Keratinocyte (primary cell): ENCODE measurements around the gene MALRD1. TPM values are rescaled to one million over a fixed set of nuclear protein-coding genes. Genes with fewer than 3 reads are reported as not detected.

ENCODE experiments used
- DNase-seq: peaks from one replicate; pipeline ENCODE4 v3.0.0-alpha.2; 2011; ENCODE audit warnings: low read depth, missing footprints, low spot score
- FAIRE-seq: peaks from 2 replicates; lab custom pipeline; 2011; peaks lifted over from hg19 to GRCh38; lab: Jason Lieb, UNC
- H2AFZ ChIP-seq: 2 replicates; pipeline ENCODE4 v1.6.0; 2012; ENCODE audit warnings: low read length, control low read depth, inconsistent platforms; ENCODE audit not compliant: control insufficient read depth
- H3K27ac ChIP-seq: 2 replicates; pipeline ENCODE4 v1.5.1; 2011; ENCODE audit warnings: low read length; ENCODE audit not compliant: control insufficient read depth, insufficient read depth
- H3K27me3 ChIP-seq: 3 replicates; pipeline ENCODE4 v1.6.0; 2011; ENCODE audit warnings: low read length; ENCODE audit not compliant: control insufficient read depth, insufficient read depth; ENCODE audit errors: extremely low read depth
- H3K36me3 ChIP-seq, 2 experiments: 2 replicates in 1 of 2; 3 replicates in 1 of 2; pipeline ENCODE4 v1.5.1; 2011; ENCODE audit warnings: low read length in 2 of 2, mild to moderate bottlenecking in 1 of 2; ENCODE audit not compliant: control insufficient read depth in 2 of 2, insufficient read depth in 2 of 2; ENCODE audit errors: extremely low read depth in 1 of 2
- H3K4me1 ChIP-seq: 3 replicates; pipeline ENCODE4 v1.5.1; 2011; ENCODE audit warnings: low read length; ENCODE audit not compliant: control insufficient read depth, insufficient read depth; ENCODE audit errors: extremely low read depth
- H3K4me2 ChIP-seq: 3 replicates; pipeline ENCODE4 v1.6.0; 2011; ENCODE audit warnings: low read depth, low read length; ENCODE audit not compliant: control insufficient read depth, insufficient read depth; ENCODE audit errors: extremely low read depth
- H3K4me3 ChIP-seq, 3 experiments: fragments of 200-600 bp in 1 of 3; sonication (generic) in 1 of 3; 2 replicates in 2 of 3; 3 replicates in 1 of 3; pipeline ENCODE4 v1.5.1; 2011 to 2016; ENCODE audit warnings: low read length in 3 of 3, mild to moderate bottlenecking in 3 of 3, control low read depth in 2 of 3, inconsistent platforms in 1 of 3, low read depth in 1 of 3, mixed read lengths in 1 of 3, mixed run types in 1 of 3, moderate library complexity in 1 of 3; ENCODE audit not compliant: control insufficient read depth in 2 of 3, insufficient read depth in 2 of 3; ENCODE audit errors: extremely low read depth in 1 of 3
- H3K79me2 ChIP-seq: 2 replicates; pipeline ENCODE4 v1.6.0; 2012; ENCODE audit warnings: low read length; ENCODE audit not compliant: control insufficient read depth, insufficient read depth
- H3K9ac ChIP-seq: 3 replicates; pipeline ENCODE4 v1.6.0; 2011; ENCODE audit warnings: low read length; ENCODE audit not compliant: control insufficient read depth, insufficient read depth; ENCODE audit errors: extremely low read depth
- H3K9me1 ChIP-seq: 3 replicates; pipeline ENCODE4 v1.6.0; 2011; ENCODE audit warnings: low read length; ENCODE audit not compliant: control insufficient read depth, insufficient read depth; ENCODE audit errors: extremely low read depth
- H3K9me3 ChIP-seq: 2 replicates; pipeline ENCODE4 v1.5.1; 2012; ENCODE audit warnings: low read depth, low read length; ENCODE audit not compliant: control insufficient read depth
- H4K20me1 ChIP-seq: 3 replicates; pipeline ENCODE4 v1.6.0; 2011; ENCODE audit warnings: low read length; ENCODE audit not compliant: control insufficient read depth, insufficient read depth; ENCODE audit errors: extremely low read depth
- CTCF ChIP-seq, 3 experiments: IDR thresholded peaks in 1 of 3; conservative IDR thresholded peaks in 1 of 3; optimal IDR thresholded peaks in 1 of 3; 2 replicates in 2 of 3; 3 replicates in 1 of 3; pipeline versions ENCODE3 to v1.5.1; 2011; ENCODE audit warnings: low read length in 3 of 3, mild to moderate bottlenecking in 3 of 3, moderate library complexity in 2 of 3, control low read depth in 1 of 3, inconsistent platforms in 1 of 3; ENCODE audit not compliant: insufficient read depth in 2 of 3; ENCODE audit errors: extremely low read depth in 1 of 3
- EZH2 ChIP-seq: IDR thresholded peaks from one replicate; pipeline ENCODE4 v1.6.1; 2012; ENCODE audit warnings: inconsistent platforms, mild to moderate bottlenecking, low read length, moderate library complexity
- dilution Hi-C: fragments of 300-500 bp; cut with MboI; formaldehyde crosslinking; loops from one replicate; pipeline ENCODE4 v1.7.0; 2020; ENCODE audit warnings: low sequenced_read_pairs; ENCODE audit not compliant: extremely low pct_ligation_motif_present
- polyA plus RNA-seq, 5 experiments: library from polyadenylated mRNA; depleted of rRNA in 3 of 5; stranded (reverse) in 3 of 5; stranded (forward) in 1 of 5; unstranded in 1 of 5; fragments of >200 nt; gene quantifications; 1 replicate in 1 of 5; 2 replicates in 3 of 5; 3 replicates in 1 of 5; pipeline versions ENCODE4 v1.2.1 to v1.2.3, GENCODE V29; 2011 to 2012; ENCODE audit warnings: missing spikeins in 2 of 5, low read depth in 1 of 5, low replicate concordance in 1 of 5

MALRD1 gene
- polyA plus RNA-seq, 1 donor (not counting 4 experiments of a cell fraction or from before 2014, with no cell fraction given), result not detected

DNA sequence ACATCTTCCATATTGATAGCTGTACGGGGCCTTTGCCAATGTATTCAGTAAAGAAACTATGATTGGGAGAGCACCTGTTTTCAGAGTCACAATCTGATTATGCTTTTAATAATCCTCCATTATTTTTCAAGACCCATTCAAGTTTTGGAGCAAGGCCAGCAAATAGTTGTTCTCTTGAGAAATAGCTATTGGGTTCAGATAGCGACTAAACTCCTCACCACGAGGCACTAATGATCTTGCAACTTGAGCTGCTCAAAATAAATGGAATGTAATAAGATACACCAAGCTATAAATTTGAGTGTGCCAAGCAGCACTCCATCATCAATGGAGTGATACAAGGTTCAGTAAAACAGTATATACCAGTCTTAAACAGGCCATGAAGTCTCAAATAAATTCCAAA is 7.4 kb upstream of the MALRD1 start:
- no peaks in the 10 kb centered on the region for H3K27me3 ChIP-seq
- FAIRE-seq, result no peak
- no peak overlapping the region for H3K27ac ChIP-seq
- H3K36me3 ChIP-seq, result no peaks in the 10 kb centered on the region
- H4K20me1 ChIP-seq, result no peaks in the 10 kb centered on the region
- dilution Hi-C loops, result no loop called here
- no peaks in the 10 kb centered on the region for H3K9me1 ChIP-seq
- no peaks in the 10 kb centered on the region for H3K4me1 ChIP-seq
- no peak overlapping the region for H2AFZ ChIP-seq
- H3K9ac ChIP-seq, result no peak overlapping the region
- no peaks in the 10 kb centered on the region for H3K79me2 ChIP-seq
- H3K4me2 ChIP-seq, result no peak overlapping the region
- no peak overlapping the region for H3K4me3 ChIP-seq
- DNase-seq, result no peak
- H3K9me3 ChIP-seq, result no peaks in the 10 kb centered on the region
- TF ChIP-seq EZH2 (no peak), CTCF (optimal IDR thresholded peaks at IDR 0.05 in 1 of 3, IDR thresholded peaks at IDR 0.05 in 1 of 3, conservative IDR thresholded peaks at IDR 0.05 in 1 of 3; ENCODE audit: extremely low read depth in 1 of 3, insufficient read depth in 2 of 3, low read length in 3 of 3) (no peak)

DNA sequence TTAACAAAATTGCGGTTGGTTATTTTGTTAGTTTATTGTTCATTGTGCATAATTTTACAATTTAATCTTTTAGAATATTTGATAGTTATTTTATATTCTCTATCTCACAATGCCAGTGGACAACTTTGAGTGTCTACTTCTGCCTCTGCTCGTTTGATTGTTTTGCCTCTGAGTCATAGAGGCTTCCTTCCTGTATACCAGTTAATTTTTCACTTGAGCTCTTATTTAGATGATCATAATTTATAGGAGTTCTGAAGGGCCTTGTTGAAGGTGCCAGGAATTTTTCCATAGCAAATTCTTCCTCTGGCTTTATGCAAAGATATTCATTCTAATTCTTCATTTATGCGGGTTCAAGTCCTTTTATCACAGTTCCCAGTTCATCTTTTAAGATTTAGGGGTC is 5.2 kb upstream of the MALRD1 start:
- no peak overlapping the region for H2AFZ ChIP-seq
- no peaks in the 10 kb centered on the region for H3K9me3 ChIP-seq
- no peak for FAIRE-seq
- H3K36me3 ChIP-seq, result no peaks in the 10 kb centered on the region
- H3K9ac ChIP-seq, result no peak overlapping the region
- no peaks in the 10 kb centered on the region for H3K9me1 ChIP-seq
- H3K4me2 ChIP-seq, result no peak overlapping the region
- H3K79me2 ChIP-seq, result no peaks in the 10 kb centered on the region
- no peaks in the 10 kb centered on the region for H4K20me1 ChIP-seq
- H3K4me3 ChIP-seq, result no peak overlapping the region
- H3K27me3 ChIP-seq, result no peaks in the 10 kb centered on the region
- no peaks in the 10 kb centered on the region for H3K4me1 ChIP-seq
- dilution Hi-C loops, result no loop called here
- no peak for TF ChIP-seq EZH2
- no peak overlapping the region for H3K27ac ChIP-seq
- no peak for DNase-seq

- no peak for TF ChIP-seq CTCF (optimal IDR thresholded peaks at IDR 0.05 in 1 of 3, IDR thresholded peaks at IDR 0.05 in 1 of 3, conservative IDR thresholded peaks at IDR 0.05 in 1 of 3; ENCODE audit: extremely low read depth in 1 of 3, insufficient read depth in 2 of 3, low read length in 3 of 3)
- no peak for TF ChIP-seq EZH2
These were observed 1.9 kb upstream of the MALRD1 start for GRCh38 chr10:19046679-19047078.

More at GRCh38 chr10:19046679-19047078, 1.9 kb upstream of the MALRD1 start:
- Histone ChIP-seq H3K9me1 (no peaks in the 10 kb centered on the region), H3K9me3 (no peaks in the 10 kb centered on the region), H3K36me3 (no peaks in the 10 kb centered on the region), H3K79me2 (no peaks in the 10 kb centered on the region), H4K20me1 (no peaks in the 10 kb centered on the region), H3K4me3 (no peak overlapping the region), H3K4me2 (no peak overlapping the region), H3K27me3 (no peaks in the 10 kb centered on the region), H3K4me1 (no peaks in the 10 kb centered on the region), H3K9ac (no peak overlapping the region), H3K27ac (no peak overlapping the region), H2AFZ (no peak overlapping the region)
- dilution Hi-C loops, result no loop called here
- DNase-seq (no peak), FAIRE-seq (no peak)
